LNCaP clone FGC (cell line): Measurements from ENCODE around the gene MAP3K6.

ENCODE experiments used
- DNase-seq: peaks from one replicate; pipeline ENCODE4 v3.0.0-alpha.2; 2011; ENCODE audit warnings: low read depth
- H3K4me3 ChIP-seq: 2 replicates; pipeline ENCODE4 v1.5.1; 2011; ENCODE audit warnings: mild to moderate bottlenecking, low read depth, low read length, control low read depth
- TF ChIP-seq, protein P1 (sequence below): IDR thresholded peaks from 2 replicates; pipeline ENCODE4 v1.5.1; 2012; ENCODE audit warnings: mild to moderate bottlenecking; ENCODE audit not compliant: control insufficient read depth, insufficient read depth; ENCODE audit errors: extremely low read depth

MAP3K6 gene

GRCh38 chr1:27363766-27364695 lies 2.7 kb downstream of the MAP3K6 start:
- TF ChIP-seq, protein P1, sequence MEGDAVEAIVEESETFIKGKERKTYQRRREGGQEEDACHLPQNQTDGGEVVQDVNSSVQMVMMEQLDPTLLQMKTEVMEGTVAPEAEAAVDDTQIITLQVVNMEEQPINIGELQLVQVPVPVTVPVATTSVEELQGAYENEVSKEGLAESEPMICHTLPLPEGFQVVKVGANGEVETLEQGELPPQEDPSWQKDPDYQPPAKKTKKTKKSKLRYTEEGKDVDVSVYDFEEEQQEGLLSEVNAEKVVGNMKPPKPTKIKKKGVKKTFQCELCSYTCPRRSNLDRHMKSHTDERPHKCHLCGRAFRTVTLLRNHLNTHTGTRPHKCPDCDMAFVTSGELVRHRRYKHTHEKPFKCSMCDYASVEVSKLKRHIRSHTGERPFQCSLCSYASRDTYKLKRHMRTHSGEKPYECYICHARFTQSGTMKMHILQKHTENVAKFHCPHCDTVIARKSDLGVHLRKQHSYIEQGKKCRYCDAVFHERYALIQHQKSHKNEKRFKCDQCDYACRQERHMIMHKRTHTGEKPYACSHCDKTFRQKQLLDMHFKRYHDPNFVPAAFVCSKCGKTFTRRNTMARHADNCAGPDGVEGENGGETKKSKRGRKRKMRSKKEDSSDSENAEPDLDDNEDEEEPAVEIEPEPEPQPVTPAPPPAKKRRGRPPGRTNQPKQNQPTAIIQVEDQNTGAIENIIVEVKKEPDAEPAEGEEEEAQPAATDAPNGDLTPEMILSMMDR: no peak
- no peak for DNase-seq
- H3K4me3 ChIP-seq: no peak overlapping the region

DNA sequence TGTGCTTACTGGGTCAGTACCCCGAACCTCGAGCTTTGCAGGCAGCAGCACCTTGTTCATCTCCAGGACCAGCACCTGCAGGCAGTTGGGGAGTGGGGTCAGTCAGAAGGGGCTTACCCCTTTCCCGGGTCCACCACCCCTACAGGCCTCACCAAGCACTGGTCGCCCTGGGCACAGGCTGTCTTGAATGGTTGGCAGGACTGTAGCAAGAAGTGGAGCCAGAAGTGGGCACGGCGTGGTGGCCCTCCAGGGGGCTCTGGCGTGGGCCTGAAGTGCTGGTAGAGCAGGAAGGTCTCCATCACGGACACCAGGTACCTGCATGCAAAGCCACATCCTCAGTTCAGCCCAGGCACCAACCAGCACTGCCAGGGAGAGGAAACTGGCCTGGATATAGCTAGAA lies 5.2 kb downstream of the MAP3K6 start:
- H3K4me3 ChIP-seq: no peak overlapping the region
- DNase-seq: no peak
- TF ChIP-seq, protein P1: no peak

GRCh38 chr1:27361044-27361402 lies 5.7 kb downstream of the MAP3K6 start:
- TF ChIP-seq, protein P1: no peak
- DNase-seq: no peak
- H3K4me3 ChIP-seq: no peak overlapping the region

DNA sequence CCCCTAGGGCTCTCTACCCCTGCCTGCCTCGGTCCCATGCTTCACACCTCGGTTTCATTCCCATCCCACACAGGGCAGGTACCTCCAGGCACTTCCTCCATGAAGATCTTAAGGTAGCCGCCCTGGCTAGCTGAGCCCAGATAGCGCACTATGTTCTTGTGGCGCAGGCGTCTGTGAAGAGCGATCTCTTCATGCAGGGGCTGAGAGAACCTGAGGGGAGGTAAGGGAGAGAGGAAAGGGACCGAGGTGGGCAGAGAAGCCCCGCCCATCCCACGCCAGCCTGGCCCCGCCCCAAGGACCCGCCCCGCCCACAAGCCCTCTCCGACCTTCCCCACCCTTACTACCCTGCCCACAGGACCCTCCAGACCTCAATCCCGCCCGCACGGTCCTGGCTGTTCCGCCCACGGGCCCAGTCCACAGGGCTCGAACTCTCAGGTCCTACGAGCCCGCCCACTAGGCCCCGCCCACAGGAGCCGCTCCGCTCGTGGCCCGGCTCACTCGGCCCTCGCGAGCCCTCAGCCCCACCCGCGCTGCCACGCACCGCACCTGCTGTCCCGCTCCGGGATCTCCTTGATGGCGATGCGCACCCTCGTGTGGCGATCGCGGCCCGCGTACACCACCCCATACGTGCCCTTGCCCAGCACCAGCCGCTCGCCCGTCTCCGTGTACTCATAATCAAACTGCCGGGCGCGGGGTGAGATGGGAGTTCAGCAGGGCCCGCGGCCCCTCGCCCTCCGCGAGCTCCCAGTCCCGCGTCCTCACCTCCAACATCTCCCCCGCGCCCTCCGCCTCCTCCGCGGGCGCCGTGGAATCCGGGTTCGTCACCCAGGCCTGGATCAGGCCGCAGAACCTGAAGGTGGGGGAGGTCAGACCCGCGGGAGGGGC lies 6.4 kb downstream of the MAP3K6 start:
- DNase-seq: no peak
- TF ChIP-seq, protein P1: no peak
- H3K4me3 ChIP-seq: no peak overlapping the region

GRCh38 chr1:27359822-27360158 lies 7.0 kb downstream of the MAP3K6 start:
- no peak for DNase-seq
- no peak overlapping the region for H3K4me3 ChIP-seq
- TF ChIP-seq, protein P1: no peak

DNA sequence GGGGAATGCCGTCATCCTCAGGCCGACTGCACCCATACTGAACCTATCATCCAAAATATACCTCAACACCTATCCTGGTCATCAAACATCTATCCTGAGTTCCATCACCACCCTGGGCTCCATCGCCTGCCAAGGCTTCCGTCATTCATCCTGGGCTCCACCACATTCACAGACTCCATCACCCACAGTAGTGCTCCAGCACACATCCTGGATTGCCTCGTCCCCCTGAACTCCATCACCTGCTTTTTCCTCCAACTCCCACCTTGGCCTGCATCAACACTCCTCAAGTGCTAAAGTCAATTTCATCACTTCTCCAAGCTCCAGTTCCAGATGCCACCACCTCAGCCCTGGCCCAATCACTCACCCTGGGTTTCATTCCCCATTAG lies 7.8 kb downstream of the MAP3K6 start:
- no peak overlapping the region for H3K4me3 ChIP-seq
- no peak for DNase-seq
- TF ChIP-seq, protein P1: no peak
